Stimulated activated CD8-positive, alpha-beta memory T cell treated with anti-CD3 and anti-CD28 coated beads, Interleukin-7, amount 100 ng/mL, for 4 hours (primary cell): ENCODE data around the gene RBMS3.

Experiments used
- DNase-seq, 2 donors: peaks; one replicate each; pipeline ENCODE4 v3.0.0-alpha.2; 2020; ENCODE audit warnings: low read depth in 2 of 2

RBMS3 gene

DNA sequence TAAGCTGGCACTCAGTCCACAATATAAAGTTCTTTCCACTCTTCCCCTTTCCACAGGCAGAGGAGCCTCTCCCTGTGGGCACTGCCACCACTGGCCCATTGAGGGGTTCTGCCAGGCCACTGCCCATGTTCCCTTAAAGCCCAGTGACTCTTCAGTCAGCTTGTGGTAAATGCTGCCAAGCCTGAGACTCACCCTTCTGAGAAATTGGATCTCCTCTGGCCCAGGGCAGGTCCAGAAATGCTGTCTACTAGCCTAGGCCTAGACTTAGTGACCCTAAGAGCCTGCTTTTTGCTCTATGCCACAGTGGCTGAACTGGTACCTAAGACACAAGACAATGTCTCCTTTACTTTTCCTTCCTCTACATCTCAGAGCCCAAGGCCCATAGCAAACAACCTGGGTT is 295.8 kb downstream of the RBMS3 start:
- DNase-seq = no peak

DNA sequence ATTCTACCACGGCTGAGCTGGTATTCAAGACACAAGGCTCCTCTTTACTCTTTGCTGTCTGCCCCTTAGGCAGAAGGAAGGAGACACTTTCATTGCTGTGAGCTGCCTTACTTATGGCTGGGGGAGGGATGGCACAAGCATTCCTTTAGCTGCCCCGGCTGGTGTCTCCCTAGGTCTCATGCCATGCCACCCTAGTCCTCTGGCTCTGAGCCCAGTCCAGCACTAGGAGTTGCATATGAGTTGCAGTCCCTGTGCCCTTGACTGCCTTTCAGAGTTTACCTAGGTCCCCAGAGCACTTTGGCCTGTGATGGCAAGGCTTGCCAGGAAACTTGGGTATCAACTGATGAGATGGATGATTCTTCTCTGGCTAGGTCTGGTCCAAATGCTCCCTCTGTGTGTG is 296.4 kb downstream of the RBMS3 start:
- DNase-seq = no peak

DNA sequence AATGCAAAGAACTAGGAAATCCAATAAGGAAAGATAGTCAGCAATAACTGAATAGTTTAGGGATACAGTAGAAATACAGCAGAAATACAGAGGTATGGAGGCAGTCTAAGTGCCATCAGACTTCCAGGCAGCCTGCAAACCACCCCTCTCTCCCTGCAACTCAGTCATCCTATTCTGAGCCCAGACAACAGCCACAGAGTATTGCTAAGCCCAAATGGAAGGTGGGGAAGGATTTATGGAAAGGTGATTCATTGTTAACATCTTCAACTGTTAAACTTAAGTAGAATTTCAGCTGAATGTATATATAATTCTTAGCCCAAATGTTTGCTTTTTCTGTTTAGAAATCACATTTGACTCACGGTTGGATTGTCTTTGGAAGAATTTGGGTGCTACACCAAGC is 300.4 kb downstream of the RBMS3 start:
- DNase-seq = no peak

DNA sequence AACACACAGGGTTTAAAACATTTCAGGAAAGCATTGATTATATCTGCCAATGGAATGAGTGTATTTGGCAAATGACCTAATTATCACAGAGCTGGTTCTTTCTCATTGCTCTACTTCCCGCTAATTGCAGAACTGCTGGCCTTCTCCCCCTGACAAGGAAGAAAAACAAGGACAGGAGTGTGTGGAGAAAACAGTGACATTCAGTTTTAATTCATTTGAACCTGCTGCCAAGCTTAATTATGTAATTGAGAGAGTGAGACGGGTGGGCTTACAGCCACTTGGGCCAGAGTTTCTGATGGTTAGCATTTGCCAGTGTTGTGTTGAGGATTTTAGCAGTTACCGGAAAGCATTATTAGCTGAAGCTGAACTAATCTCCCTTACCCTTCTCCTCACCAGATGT is 301.4 kb downstream of the RBMS3 start:
- no peak for DNase-seq

DNA sequence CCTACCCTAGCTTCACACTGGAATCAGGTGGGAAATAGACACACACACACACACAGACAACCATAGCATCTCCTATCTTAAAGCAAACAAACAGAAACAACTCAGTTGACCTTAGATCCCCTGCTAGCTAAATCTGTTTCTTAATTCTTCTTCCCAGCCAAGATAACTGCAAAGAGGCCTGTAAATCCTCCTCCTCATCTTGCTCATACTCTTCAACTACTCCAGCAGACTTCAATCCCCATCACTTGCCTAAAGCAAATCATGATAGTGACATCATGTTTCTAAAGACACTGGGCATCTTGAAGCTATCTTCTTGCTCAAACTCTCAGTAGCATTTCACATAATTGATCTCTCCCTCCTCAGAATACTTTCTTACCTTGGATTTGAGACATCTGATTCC is 303.0 kb downstream of the RBMS3 start:
- no peak for DNase-seq

DNA sequence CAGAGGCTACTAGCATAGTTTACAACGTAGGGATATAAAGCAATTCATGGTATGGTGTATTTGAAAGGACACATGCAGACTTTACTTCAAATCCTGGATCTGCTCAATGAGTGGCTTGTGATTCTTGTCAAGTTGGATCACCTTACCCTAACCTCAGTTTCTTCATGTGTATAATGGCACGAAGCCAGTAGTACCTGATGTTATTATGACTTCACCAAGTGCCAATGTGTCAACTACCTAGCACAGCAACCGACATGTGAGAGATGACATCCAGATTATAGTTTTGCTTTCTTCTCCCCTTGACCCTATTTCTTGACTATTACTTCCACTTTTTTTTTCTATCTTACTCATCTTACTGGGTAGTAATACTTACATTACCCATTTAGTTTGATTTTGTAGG is 304.5 kb downstream of the RBMS3 start:
- DNase-seq = no peak

DNA sequence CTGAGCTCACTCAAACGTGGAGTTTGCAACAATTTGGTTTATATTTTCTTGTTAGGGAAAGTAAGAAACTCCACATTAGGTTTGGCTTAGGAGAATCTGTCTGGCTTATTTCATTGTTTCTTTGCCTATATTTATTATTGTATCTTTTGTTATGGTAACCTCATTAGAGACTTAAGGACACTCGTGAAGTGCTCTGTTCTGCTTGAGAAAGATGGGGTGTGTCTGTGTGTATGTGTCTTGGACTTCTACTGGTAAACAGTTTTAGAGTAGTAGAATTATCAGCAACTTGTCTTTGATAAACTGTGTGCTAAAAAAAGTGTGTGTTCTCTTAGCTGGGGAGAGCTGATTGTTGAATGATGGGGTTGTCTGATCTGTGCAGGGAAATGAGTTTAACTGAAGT is 306.5 kb downstream of the RBMS3 start:
- DNase-seq = no peak

DNA sequence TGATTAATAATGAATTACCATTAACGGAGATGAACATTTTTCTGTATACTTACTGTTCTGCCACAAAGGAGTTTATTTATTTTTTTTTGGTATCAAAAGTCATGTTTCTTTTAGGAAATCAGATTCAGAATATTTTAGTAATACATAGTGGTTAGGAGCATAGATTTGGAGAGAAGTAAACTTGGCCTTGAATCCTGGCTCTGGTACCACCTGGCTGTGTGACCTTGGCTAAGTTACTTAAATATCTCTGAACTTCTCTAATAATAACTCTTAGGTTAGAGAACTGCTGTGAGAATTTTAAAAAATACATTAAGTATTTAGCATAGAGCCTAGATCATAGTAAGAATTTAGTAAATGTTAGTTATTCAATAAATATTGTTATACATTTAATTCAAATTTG is 309.1 kb downstream of the RBMS3 start:
- no peak for DNase-seq

DNA sequence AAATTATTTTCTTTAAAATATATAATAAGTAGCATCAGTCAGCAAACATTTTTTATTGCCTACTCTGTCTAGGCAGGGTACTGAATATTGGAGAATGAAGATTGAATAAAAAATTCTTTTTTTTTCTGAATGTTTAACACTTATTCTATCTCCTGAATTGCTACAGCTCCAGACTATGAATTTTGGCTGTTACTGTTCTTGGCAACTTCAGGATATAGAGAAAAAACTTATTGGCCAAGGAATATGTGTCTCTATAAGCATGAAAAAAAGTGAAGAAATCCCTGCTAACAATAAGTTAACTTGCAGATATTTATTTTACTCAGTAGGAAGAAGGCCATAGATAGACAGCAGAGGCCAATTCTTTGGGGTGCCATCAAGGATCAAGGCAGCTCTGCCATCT is 309.6 kb downstream of the RBMS3 start:
- DNase-seq = no peak

DNA sequence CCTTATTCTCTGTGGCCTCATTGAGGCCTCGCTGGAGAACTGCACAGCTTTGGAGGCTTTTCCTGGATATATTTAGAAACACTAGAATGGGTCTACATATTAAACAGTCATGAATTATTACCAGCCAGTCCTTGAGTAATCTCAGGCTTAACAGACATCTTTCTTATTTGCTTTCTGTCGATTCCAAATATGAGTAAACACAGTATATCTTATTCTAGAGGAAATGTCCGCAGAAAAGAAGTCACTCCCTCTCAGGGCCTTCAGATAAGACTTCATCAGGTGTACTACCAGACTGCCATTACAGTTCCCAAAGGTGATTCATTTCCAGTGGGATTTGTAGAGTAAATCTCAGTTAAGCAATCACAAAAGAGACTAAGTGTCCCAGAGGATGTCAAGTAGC is 310.7 kb downstream of the RBMS3 start:
- no peak for DNase-seq

DNA sequence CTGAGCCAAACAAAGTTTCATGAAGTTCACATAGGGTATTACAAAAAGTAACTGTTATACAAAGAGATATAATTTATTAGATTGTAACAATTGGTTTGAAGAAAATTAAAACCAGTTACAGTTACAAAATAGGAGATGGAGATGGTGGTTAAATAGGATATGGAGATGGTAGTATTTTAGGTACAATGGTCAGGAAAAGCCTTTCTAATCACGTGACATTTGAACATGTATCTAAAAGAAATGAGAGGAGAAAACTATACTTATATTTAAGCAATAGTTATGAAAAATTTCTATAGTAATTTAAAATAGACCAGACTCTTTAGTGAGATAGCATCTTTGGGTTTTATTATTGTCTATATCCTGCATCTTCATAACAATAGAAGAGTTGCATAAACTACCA is 312.9 kb downstream of the RBMS3 start:
- no peak for DNase-seq

DNA sequence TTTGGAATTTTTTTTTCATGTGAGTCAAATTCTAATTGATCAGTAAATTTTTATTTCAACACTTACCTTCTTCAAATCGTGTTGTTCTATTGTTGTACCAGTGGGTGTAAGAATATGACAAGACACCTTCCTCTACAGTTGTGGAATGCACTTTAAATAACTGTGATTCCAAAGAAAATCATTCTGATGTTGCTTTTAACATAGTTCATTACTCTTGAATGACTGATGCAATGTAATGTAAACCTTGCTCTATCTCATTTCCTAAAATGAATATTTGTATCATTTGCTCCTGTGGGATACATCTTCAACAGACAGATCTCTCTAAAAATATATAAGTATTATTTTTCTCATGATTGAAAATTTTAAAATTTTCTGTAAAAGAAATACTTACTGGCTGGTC is 313.4 kb downstream of the RBMS3 start:
- no peak for DNase-seq

DNA sequence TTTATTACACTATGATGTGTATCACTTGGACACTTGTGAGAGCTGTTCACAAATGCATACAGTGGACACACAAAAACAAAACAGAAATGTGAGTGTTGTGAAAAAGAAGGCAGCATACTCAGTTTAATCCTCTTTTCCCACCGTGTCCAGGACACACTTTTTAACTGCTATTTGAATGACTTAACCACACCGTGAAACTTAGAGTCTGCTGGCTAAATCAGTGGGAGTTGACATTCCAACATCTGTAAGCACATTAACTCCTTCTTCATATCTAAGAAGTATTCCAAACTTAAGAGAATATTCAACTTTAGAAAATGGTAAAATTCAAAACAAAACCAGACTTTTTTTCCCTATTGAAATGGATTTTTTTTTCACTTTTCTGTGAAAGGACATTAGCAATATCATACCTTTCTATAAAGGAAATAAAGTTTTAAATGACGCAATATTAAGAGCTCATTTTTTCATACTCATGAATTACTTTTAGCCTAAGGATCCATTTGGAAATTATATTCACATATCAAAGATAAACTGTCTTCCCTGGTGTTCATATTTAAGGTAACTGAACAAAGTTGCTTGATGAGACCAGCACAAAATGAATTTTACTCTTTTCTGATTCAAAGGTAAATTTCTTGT is 316.6 kb downstream of the RBMS3 start:
- DNase-seq = no peak

DNA sequence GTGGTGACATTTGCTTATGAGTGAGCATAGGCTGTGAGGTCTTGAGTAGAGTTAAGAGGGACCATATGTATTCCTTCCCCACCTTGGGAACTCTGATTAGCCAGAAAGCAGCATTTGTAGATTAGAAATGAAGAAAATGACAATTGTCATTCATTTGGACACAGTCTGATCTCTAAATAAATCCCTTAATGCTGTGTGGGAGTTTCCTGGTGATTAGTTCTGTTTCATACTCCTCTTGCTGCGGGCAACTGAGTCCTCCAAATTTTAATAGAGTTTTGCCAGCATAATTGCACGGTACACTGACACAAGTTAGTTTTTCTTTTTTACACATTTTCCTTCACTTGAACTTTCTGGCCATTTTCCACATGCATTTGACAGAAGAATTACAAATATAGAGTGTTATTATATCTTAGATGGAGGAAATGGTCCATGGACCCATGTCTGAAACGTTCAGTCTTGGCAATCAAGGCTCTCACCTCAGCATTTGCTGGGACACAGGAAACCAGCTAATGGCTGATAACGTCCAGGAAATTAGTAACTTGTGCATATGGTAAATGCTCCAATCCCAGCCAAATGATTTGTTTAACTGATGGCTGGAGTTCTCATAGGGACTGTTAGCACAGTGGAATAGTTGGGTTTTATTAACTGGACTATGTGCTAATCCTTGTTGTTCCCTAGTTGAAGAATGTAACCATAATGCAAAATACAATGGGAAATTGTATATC is 321.2 kb downstream of the RBMS3 start:
- DNase-seq = no peak

DNA sequence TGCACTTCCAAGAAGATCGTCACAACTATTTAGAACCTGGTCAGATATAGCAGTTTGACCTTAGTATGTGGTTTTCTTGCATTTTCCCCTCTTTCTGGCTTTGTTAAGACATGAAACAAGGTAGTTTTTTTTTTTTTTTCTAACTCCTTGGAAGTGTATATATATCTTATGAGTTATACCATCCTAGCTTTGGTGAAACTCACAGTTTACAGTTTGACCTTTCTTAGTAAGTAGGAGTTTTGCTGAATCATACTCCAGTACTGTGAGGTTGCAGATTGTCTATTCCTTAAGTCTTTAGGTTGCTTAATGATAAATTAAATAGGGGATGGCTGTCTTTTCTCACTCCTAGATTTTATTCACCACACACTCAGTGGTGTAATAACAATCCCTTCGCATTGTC is 325.0 kb downstream of the RBMS3 start:
- DNase-seq = no peak

DNA sequence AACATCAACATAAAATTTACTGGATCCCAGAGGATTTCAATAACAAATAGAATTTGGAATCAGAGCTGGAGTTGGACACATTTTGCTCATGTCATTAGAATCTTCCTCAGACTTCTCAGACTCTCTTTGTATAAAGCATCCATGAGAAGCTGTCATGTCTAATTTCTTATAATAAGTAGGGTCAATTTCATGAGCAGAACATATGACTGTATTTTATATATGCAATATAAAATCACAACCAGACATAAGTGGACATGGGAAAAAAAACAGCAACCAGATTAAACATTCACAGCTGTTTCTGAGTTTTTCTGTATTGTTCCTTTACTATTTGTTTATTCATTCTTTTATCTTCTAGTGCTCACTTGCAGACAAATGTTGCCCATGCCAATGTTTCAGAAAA is 325.5 kb downstream of the RBMS3 start:
- no peak for DNase-seq

DNA sequence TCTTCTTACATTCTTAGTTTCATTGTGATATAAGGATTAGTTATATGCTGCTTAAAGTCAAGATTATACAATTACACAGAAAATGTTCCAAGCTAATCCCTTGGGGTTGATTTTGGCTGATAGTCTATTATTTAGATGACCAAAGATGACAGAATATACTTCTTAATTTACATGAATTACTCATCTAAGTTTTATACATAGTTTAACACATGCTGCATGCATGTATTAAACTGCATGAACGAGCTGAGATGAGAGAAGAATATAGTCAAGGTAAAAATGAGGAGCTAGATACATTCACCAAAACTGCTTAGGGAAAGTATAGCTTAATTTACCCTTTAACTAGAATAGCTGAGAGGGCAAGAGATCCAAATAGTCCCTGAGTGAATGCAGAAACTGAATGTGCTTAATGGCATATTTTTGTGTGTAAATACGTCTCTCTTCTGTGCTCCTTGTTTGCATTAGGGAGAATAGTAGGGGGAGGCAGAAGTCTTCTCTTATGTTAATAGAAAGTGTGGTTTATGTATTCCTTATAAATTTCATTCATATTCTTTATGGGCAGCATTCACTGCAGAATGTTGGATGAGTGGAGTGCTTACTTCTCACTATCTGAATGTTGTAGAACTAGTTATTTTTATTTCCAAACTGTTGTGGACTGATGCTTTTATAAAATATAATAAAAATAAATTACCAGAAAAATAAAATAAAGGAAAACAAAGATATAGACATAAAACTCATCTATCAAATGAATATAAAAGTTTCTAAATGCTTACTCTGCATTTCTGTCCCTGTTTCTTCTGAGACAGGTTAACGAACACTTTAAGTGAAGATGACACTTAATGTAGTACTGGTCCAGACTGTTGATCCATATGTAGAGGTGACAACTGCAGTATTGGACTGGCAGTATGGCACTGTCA is 327.8 kb downstream of the RBMS3 start:
- no peak for DNase-seq

DNA sequence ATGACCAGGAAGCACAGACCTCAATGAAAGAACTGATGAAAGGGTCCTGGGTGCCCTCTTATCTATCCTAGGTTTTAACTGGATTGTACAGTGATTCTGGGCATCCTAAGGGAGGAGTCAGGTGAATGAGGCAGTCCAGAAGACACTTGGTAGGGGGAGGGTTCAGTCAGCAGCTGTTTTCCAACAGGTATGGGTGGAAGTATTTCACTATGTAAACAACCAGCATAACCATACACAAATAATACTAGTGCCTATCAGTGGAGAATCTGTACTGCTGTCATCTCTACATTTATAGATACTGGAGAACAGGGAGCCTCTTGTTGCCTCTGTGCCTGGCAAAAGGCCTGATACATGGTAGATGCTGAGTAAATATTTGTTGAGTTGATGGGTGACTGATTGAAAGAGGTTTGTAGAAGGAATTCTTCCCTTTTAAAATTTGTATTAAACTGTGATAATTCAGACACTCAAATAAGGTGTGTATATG is 328.5 kb downstream of the RBMS3 start:
- DNase-seq = no peak

DNA sequence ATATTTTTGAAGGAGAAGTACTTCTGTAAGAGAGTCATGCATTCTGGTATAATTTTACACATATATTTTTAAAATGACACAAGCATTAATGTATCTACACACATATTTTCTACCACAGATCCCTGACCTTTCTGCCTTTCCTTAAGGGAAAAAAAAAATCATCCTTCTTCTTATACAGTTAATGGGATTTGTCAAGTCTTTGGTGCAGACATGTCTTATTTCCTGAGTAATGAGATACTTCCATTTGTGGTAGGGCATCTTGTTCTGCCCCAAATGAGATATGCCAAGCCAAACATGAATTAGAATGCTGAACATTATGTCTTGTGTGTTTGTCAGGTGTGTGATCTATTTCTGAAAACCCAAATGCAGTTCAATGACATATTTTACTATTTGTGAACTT is 329.9 kb downstream of the RBMS3 start:
- no peak for DNase-seq

DNA sequence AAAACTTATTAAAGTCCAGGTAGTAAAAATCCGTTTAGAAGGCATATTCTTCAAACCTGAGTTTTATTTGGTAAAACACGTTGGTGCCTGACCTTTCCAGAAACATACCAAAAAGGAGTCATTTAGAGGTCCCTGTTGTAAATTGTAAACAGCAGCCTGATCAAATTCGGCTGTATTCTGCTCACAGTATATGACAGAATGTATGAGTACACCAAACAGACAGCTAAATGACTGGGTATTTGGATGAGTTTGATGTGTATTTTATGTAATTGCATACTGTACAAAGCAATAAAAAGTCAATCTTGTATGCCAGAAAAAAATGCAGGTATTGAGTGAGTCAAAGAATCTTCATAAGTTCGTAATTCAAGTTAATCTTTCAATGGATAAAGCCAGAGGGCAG is 330.4 kb downstream of the RBMS3 start:
- DNase-seq = no peak

DNA sequence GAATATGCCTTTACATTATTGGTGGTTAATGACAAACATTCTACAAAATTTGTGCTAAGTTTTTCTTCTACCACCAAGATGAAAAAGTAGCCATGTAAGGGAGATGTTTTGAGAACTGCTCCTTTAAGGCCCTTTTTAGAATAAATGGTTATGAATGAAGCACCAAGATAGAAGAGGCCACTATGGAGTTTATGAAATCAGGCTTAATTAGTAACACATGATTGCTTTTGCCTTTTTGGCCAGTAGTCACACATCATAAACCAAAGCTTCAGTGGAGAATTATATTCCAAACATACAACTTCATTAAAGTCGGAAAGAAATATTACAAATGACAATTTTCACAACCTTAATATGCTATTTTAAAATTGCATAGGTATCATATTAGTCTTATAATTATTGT is 331.7 kb downstream of the RBMS3 start:
- no peak for DNase-seq

DNA sequence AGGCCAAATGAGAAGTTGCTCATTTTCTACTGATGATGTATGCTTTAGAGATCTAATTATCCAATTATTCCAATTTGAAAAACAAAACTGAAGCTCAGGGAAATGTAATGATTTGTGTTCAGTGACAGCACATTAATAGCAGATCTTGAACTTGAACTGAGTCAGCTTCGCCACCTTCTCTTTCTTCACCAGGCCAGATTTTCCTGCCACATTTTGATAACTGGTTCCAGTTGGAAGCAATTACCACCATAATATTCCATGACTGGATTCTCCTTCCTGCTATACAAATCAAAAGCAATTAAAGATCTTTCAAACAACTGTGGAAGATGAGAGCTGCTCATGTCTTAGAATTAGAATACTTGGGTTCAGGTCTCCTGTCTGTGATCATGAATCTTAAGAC is 334.1 kb downstream of the RBMS3 start:
- no peak for DNase-seq
